GM23338 (cell line): ENCODE data around the gene TRIM49. TPM values are rescaled to one million over a fixed set of nuclear protein-coding genes. Genes with fewer than 3 reads are reported as not detected.
"Not testable (repeated sequence)": the region's sequence is repeated elsewhere in the genome, so short reads cannot be mapped to it uniquely, and the experiment has no call there.

Experiments
- ATAC-seq: fragments of 200-7000 bp; cut with Tn5 transposase; 3 replicates; pipeline ENCODE4 v1.9.1; 2020
- DNase-seq: peaks from one replicate; pipeline ENCODE4 v3.0.0-alpha.2; 2015; ENCODE audit warnings: low spot score
- H2AFZ ChIP-seq: fragments of 200-600 bp; sonication (generic); 2 replicates; pipeline ENCODE4 v1.8.0; 2016; ENCODE audit warnings: antibody characterized with exemption, mild to moderate bottlenecking, moderate library complexity
- H3F3A ChIP-seq: fragments of 200-600 bp; sonication (generic); replicated peaks from 2 replicates; pipeline ENCODE4 v1.8.0; 2017; ENCODE audit warnings: antibody characterized with exemption, mixed run types, low read depth
- H3K27ac ChIP-seq: fragments of 200-600 bp; sonication (generic); 2 replicates; pipeline ENCODE4 v1.6.1; 2016; ENCODE audit warnings: low read depth
- H3K27me3 ChIP-seq: fragments of 200-600 bp; sonication (generic); 2 replicates; pipeline ENCODE4 v1.8.0; 2016; ENCODE audit warnings: mild to moderate bottlenecking, mixed run types, moderate library complexity; ENCODE audit not compliant: insufficient read depth
- H3K36me3 ChIP-seq: fragments of 200-600 bp; sonication (generic); 2 replicates; pipeline ENCODE4 v1.8.0; 2016; ENCODE audit warnings: mild to moderate bottlenecking; ENCODE audit not compliant: insufficient read depth
- H3K4me1 ChIP-seq: fragments of 200-600 bp; sonication (generic); 2 replicates; pipeline ENCODE4 v1.8.0; 2016; ENCODE audit warnings: mild to moderate bottlenecking, moderate library complexity; ENCODE audit not compliant: insufficient read depth
- H3K4me2 ChIP-seq: fragments of 200-600 bp; sonication (generic); 2 replicates; pipeline ENCODE4 v1.7.1; 2017; ENCODE audit warnings: mixed run types
- H3K4me3 ChIP-seq: fragments of 200-600 bp; sonication (generic); 2 replicates; pipeline ENCODE4 v1.6.1; 2016; ENCODE audit warnings: mixed run types
- H3K79me2 ChIP-seq: fragments of 200-600 bp; sonication (generic); replicated peaks from 2 replicates; pipeline ENCODE4 v1.8.0; 2017; ENCODE audit warnings: mild to moderate bottlenecking; ENCODE audit not compliant: insufficient read depth
- H3K9me2 ChIP-seq: fragments of 200-600 bp; sonication (generic); 2 replicates; pipeline ENCODE4 v1.8.0; 2017; ENCODE audit not compliant: insufficient read depth
- H4K20me1 ChIP-seq: fragments of 200-600 bp; sonication (generic); replicated peaks from 2 replicates; pipeline ENCODE4 v1.8.0; 2017; ENCODE audit warnings: mild to moderate bottlenecking; ENCODE audit not compliant: insufficient read depth
- H3K27ac Mint-ChIP-seq: 2 replicates; pipeline ENCODE4 v1.8.0; 2020; ENCODE audit warnings: inconsistent platforms, mild to moderate bottlenecking, moderate library complexity, mixed read lengths
- H3K27me3 Mint-ChIP-seq: 3 replicates; pipeline ENCODE4 v1.8.0; 2022; ENCODE audit warnings: low read depth, mild to moderate bottlenecking, moderate library complexity, mixed read lengths, inconsistent platforms; ENCODE audit not compliant: insufficient read depth, poor library complexity
- H3K36me3 Mint-ChIP-seq: 3 replicates; pipeline ENCODE4 v1.8.0; 2021; ENCODE audit warnings: low read depth, mild to moderate bottlenecking, inconsistent platforms, moderate library complexity, mixed read lengths
- H3K4me1 Mint-ChIP-seq: 3 replicates; pipeline ENCODE4 v1.8.0; 2020; ENCODE audit warnings: mild to moderate bottlenecking, inconsistent platforms, mixed read lengths
- H3K4me3 Mint-ChIP-seq: 3 replicates; pipeline ENCODE4 v1.8.0; 2021; ENCODE audit warnings: moderate library complexity, mild to moderate bottlenecking, inconsistent platforms, mixed read lengths
- H3K9me3 Mint-ChIP-seq: 3 replicates; pipeline ENCODE4 v1.8.0; 2020; ENCODE audit warnings: moderate library complexity, mild to moderate bottlenecking, inconsistent platforms, mixed read lengths
- long read RNA-seq: library from polyadenylated mRNA; unstranded; transcript quantifications from one replicate; pipeline ENCODE4 v2.0.0, GENCODE V29; 2020; ENCODE audit not compliant: unreplicated experiment
- polyA plus RNA-seq: library from polyadenylated mRNA; unstranded; fragments of >200 nt; fragmentation: Nextera tagmentation; extraction: Ambion mirVana; gene quantifications from 2 replicates; pipeline ENCODE4 v1.2.1, GENCODE V29; 2016
- total RNA-seq: library from RNA; depleted of rRNA; stranded (reverse); fragments of >200 nt; shearing (Covaris generic); gene quantifications from 2 replicates; pipeline ENCODE4 v1.2.3, GENCODE V29; 2014; rRNA removed

The TRIM49 gene
- total RNA-seq: 0.27 TPM in 1 of 2 replicates, not detected in the other
- polyA plus RNA-seq: 0.12 TPM in 1 of 2 replicates, not detected in the other
- long read RNA-seq: 0 reads

- H3K79me2 ChIP-seq, H3K27ac Mint-ChIP-seq: not testable (repeated sequence)
Observed at GRCh38 chr11:89808475-89808874, at the start of gene TRIM49. Gene TRIM49, minus strand, starts transcription at chr11:89808575. Its CDS starts 4,106 bp downstream, at chr11:89804469.

GRCh38 chr11:89826694-89827093 is 18.3 kb upstream of the TRIM49 start:
- not testable (repeated sequence) for H3K27ac Mint-ChIP-seq, H3K4me1 Mint-ChIP-seq, ATAC-seq

More at GRCh38 chr11:89808475-89808874, at the start of gene TRIM49:
- H3K36me3 ChIP-seq, DNase-seq, ATAC-seq, H3K4me3 Mint-ChIP-seq, H3K36me3 Mint-ChIP-seq, H4K20me1 ChIP-seq, H3K4me1 Mint-ChIP-seq, H3K4me1 ChIP-seq, H3K9me3 Mint-ChIP-seq, H3K4me3 ChIP-seq, H3F3A ChIP-seq, H3K9me2 ChIP-seq, H3K27ac ChIP-seq, H3K4me2 ChIP-seq, H3K27me3 Mint-ChIP-seq, H3K27me3 ChIP-seq, H2AFZ ChIP-seq: not testable (repeated sequence)

GRCh38 chr11:89820008-89820407 is 11.6 kb upstream of the TRIM49 start:
- not testable (repeated sequence) for H3K4me1 ChIP-seq, H3K36me3 ChIP-seq, H3K9me2 ChIP-seq, H3K36me3 Mint-ChIP-seq, H3K27ac Mint-ChIP-seq, H3K4me1 Mint-ChIP-seq, H3K4me2 ChIP-seq, H3K27ac ChIP-seq, H3K9me3 Mint-ChIP-seq, H3K4me3 ChIP-seq, H3F3A ChIP-seq, DNase-seq, H4K20me1 ChIP-seq, H3K79me2 ChIP-seq, H3K27me3 ChIP-seq, H3K27me3 Mint-ChIP-seq, H2AFZ ChIP-seq, H3K4me3 Mint-ChIP-seq, ATAC-seq

More at GRCh38 chr11:89826694-89827093, 18.3 kb upstream of the TRIM49 start:
- not testable (repeated sequence) for H3K4me3 Mint-ChIP-seq, H3K9me2 ChIP-seq, H3F3A ChIP-seq, H3K4me3 ChIP-seq, H3K27me3 Mint-ChIP-seq, H3K27ac ChIP-seq, H3K9me3 Mint-ChIP-seq, H3K36me3 ChIP-seq, H3K36me3 Mint-ChIP-seq, H3K27me3 ChIP-seq, DNase-seq, H3K79me2 ChIP-seq, H3K4me2 ChIP-seq, H3K4me1 ChIP-seq, H4K20me1 ChIP-seq, H2AFZ ChIP-seq

- DNase-seq, H3K27me3 ChIP-seq, H3K27ac Mint-ChIP-seq, H3K4me3 ChIP-seq, H3K4me1 ChIP-seq, H3K9me2 ChIP-seq, H3K36me3 ChIP-seq, ATAC-seq, H2AFZ ChIP-seq, H3K36me3 Mint-ChIP-seq, H3K27ac ChIP-seq, H3K27me3 Mint-ChIP-seq, H3K4me1 Mint-ChIP-seq, H3K79me2 ChIP-seq, H3K9me3 Mint-ChIP-seq, H3K4me3 Mint-ChIP-seq, H3K4me2 ChIP-seq, H4K20me1 ChIP-seq, H3F3A ChIP-seq: not testable (repeated sequence)
Observed at GRCh38 chr11:89813535-89813934, 5.2 kb upstream of the TRIM49 start.
